SKM-1 treated with dmso at 0.1 percent for 144 hours (cell line): ENCODE measurements around the gene SUMF1.
A peak's percentile ranks its signal among the peaks of the same experiment; 100 is the strongest.
"Not testable (repeated sequence)": the region's sequence is repeated elsewhere in the genome, so short reads cannot be mapped to it uniquely, and the experiment has no call there.

Experiments
- DNase-seq: peaks from one replicate; lab custom pipeline; 2025; ENCODE audit not compliant: unreplicated experiment; lab: John Stamatoyannopoulos, UW

The SUMF1 gene

DNA sequence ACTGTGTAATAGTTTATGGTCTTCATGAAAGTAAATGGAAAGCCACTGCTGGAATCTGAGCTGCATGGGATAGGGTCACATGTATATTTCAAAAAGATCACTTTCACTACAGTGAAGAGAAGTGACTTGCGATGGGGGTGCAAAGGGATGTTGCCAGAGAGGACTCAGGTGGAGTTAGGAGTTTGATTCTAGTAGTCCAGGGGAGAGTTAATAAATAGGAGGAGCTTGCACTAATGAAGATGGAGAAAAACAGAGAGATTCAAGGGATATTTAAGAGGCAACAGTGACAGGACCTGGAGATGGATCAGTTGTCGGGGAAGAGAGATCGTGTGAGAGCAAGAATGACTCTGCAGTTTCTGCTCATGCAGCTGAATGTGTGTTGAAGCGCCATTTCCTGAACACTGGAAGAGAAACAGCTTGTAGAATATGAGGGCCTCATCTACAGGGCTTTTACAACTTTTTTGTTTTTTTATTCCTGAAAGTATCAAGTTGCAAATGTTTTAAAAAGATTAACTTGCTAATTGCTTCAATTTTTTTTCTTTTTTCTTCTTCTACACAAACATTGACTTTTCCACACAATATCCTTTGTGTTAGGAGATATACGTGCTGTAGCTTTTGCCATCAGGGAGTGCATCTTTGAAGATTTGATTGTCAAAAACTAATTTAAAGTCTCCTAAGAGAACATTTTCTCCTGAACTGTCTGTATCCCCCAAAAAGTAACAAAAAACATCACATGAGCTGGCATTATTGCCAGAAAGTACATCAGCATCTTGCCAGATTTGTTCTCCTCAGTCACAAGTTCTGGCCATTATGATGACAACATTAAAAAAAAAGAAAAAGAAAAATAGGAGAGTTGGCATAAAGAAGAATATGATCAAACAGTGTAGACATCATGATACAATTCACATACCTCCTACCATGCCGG is 126.4 kb downstream of the SUMF1 start:
- DNase-seq = no peak

DNA sequence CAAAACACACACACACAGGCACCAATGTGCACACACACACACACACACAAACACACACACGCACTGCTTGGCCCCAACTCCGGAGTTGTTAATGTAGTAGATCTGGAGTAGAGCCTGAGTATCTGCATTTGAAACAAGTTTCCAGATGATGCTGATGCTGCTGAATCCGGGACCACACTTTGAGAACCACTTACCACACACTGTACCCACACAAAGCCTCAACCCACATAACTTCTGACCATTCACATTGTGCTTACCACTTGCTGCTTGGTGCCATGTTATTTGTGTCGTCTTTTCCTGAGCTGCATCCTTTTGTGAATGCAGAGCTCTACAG is 127.0 kb downstream of the SUMF1 start:
- DNase-seq = no peak

DNA sequence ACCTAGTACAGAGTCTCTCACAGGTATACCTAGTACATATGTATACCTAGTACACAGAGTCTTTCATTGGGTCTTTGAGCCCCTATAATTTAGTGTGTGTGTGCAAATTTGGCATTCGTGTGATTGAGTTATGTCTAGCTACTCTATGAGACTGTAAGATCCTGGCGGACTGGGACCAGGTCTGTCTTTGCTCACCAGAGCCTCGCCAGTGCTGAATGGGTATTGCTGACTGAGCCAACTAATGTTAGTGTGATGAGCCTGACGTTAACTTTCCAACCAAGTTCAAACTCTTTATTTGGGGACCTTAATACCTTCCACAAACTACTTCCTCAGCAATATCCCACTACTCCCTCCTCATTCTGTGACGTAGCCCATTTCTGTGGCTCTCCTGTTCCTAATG is 128.3 kb downstream of the SUMF1 start:
- DNase-seq = no peak

DNA sequence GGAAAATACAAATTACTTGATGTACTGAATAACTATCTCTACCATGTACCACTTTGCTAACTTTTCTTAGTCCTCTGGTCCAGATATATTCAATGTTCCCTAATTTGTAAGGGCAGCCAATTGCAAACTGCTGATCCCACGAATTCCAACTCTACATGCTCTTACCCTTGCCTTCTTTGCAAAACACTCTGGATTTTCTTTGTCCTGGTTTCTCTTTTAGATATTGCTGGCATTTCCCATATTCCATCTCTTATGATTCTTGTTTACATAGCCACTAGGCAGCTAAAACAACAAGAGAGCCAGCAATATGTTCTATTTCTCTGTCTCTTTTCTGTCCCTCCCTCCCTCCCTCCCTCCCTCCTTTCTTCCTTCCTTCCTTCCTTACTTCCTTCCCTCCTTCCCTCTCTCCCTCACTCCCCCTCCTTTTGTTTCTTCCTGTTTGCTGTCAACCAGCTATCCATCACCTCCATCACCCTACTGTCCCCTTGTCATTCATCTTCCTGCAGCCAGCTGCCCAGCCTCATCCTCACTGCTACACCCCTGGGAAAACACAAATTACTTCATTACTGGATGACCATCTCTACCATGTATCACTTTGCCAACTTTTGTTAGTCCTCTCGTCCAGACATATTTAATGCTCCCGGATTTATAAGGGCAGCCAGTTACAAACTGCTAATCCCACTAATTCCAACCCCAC is 130.1 kb downstream of the SUMF1 start:
- DNase-seq = no peak

DNA sequence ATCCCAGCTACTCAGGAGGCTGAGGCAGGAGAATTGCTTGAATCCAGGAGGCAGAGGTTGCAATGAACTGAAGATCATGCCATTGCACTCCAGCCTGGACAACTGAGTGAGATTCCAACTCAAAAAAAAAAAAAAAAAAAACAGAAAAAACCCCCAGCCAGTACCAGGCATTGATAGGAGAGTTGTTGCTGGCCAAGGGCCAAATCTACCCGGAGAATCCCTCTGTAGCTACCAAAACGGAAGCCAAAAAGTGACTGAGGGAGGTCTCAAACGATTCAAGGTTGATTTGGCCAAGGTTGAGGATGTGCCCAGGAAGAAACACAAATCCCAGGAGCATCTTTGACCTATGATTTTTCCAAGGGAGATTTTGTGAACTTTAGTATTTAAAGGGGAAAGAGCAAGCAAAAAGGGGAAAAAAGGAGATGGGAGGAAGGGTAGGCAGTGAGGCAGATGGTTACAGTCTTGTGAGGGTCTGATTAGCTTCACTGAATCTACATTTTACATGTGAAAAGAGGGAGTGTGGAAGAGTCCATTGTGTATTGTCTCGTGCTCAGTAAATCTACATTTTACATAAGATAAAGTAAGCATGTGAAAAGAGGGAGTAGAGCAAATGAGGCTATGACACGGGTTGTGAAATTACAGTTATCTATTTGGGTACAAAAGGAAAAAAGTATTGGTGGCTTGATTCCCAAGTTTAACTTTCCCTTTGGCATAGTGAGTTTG is 131.1 kb downstream of the SUMF1 start:
- no peak for DNase-seq

DNA sequence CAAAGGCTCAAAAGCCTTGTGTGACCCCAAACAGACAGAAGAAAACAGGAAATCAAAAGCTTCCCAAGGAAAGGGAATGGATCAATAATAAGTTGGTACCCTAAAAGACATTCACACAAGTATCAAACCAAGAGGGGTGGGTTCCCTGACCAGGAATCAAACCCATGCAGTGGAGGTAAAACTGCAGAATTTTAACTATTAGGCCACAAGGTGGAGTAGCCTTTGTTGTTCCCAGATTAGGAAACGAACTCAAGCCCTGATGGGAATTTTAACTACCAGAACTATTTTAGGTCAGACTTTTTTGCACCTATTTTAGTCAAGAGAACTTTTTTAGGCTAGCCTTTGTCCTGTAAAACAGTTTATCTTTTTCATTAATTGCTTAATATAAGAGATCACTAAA is 132.5 kb downstream of the SUMF1 start:
- DNase-seq = no peak

DNA sequence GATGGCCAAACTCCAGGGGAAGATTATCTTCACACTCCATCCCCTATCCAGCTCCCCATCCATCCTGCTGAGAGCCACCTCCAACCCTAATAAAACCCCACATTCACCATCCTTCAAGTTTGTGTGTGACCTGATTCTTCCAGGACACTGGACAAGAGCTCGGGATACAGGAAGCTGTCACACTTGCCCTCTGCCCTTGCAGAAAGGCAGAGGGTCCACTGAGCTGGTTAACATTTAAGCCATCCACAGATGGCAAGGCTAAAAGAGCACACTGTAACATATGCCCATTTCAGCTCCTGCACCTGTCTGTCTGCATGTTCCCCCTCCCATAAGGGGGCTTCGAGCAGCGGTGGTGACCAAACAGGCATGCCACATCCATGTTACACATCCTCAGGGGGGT is 134.1 kb downstream of the SUMF1 start:
- no peak for DNase-seq

DNA sequence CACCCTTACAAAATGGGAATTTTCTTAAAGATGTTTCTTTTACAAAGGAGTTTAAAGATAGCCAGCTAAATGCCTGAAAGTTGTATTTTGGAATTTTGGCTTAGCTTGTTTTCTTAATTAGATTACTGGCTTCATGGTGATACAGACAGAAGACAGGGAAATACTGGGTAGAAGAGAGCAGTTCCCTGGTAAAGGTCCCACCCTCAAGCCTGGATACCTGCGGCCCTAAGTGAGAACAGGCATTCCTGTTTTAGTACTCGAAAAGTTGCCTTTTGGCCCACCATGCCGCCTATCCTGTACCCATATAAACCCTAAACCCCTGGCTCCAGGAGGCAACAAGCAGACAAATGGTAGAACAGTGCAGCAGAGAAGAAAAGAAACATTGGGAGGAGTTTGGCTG is 134.5 kb downstream of the SUMF1 start:
- DNase-seq = no peak

DNA sequence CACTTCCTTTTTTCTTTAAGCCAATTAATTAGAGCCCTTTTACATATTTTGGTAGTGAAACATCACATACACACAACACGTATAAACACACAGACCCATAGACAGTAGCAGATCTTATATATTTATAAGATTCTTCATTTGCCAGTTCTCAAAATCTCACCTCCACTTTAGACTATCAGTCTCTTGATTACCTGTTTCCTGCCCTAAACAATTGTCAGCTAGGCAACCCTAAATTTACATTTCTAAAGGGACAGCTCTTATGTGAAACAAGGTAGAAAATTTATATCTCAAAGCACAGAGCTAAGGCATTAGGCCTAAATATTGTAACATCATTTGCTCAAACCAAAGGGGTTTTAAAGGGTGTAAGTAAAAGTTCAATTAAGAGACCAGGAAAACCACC is 135.0 kb downstream of the SUMF1 start:
- no peak for DNase-seq

DNA sequence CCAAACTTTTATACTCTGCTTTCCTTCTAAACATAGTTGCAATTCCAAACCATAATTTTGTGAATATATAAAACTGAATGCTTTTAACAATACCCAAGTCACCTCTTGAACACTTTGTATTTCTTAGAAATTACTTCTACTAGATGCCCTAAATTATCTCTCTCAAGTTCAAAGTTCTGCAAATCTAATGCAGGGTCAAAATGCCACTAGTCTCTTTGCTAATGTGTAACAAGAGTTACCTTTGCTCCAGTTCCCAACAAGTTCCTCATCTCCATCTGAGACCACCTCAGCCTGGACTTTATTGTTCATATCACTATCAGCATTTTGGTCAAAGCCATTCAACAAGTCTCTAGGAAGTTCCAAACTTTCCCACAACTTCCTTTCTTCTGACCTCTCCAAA is 137.3 kb downstream of the SUMF1 start:
- not testable (repeated sequence) for DNase-seq

DNA sequence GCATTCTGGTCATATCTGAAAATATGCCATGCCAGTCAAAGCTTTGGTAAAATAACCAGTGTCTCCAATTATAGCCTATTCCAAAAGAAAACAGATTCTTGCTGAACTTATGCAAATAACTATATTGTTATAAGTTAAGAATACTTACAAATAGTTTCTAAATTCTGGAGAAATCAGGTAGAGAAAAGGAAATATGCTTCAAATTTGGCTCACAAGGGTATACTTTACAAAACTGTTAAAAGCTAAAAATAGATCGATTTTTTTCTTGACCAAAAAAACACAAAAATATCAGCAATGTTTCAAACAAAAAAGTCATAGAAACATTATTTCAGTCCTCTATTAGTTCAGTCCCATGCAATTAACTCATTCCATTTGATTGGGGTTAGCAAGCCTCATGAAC is 140.2 kb downstream of the SUMF1 start:
- DNase-seq = no peak

DNA sequence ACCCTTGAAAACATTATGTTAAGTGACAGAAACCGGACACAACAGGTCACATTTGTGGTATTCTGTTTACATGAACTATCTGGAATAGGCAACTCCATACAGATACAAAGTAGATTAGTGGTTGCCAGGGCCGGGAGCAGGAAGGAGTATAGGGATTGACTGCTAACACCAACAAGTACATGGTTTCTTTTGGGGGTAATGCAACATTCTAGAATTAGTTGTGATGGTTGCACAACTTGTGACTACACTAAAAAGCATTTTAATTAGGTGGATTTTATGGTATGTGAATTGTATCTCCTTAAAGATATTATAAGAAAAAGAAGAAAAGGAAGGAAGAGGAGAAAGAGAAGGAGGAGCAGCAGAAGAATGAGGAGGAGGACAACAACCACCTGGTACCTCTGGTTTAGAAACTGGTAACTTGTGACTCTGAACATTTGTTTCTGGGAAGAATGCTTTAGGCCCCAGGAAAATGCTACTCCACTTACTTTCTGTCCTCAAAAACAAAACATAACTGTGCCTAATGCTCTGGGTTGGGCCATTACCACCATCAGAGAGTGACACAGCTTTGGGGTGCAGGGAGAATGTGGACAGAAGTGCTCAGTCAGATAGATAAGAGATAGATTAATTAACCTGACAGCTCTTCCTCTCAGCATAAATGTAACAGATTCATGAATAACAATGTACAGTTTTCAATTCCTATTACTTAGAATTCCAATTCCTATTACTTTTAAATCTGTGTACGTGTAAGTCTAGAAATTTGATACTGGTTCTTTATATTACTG is 143.6 kb downstream of the SUMF1 start:
- DNase-seq = no peak

DNA sequence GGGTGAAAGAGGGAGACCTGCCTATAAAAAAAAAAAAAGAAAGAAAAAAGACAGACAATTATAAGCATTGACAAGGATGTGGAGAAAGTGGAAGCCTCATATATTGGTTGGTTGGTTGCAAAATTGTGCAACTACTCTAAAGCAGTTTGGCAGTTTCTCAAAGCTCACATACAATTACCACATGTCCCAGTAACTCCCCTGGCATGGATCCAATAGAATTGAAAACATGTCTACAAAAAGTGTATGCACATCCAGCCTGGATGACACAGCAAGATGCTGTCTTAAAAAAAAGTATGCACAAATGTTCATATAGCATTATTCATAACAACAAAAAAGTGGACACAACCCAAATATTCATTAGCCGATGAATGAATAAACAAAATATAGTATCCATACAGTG is 144.4 kb downstream of the SUMF1 start:
- peak; percentile 79 for DNase-seq

DNA sequence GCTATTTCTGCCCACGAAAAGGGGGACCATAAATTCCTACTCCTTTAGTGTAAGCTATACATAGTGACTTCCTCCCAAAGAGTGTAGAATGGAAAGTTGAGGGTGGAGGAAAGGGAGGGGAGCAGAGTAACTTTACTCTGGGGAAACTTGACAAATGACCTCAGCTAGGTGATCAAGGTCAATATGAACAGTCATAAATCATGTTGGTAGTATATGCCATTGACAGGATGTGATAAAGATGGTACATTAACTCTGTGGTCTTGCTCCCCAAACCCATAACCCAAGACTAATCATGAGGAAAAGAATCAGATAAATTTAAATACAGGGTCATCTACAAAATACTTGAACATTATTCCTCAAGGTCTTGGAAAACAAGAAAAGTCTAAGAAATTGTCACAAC is 145.3 kb downstream of the SUMF1 start:
- DNase-seq = no peak

DNA sequence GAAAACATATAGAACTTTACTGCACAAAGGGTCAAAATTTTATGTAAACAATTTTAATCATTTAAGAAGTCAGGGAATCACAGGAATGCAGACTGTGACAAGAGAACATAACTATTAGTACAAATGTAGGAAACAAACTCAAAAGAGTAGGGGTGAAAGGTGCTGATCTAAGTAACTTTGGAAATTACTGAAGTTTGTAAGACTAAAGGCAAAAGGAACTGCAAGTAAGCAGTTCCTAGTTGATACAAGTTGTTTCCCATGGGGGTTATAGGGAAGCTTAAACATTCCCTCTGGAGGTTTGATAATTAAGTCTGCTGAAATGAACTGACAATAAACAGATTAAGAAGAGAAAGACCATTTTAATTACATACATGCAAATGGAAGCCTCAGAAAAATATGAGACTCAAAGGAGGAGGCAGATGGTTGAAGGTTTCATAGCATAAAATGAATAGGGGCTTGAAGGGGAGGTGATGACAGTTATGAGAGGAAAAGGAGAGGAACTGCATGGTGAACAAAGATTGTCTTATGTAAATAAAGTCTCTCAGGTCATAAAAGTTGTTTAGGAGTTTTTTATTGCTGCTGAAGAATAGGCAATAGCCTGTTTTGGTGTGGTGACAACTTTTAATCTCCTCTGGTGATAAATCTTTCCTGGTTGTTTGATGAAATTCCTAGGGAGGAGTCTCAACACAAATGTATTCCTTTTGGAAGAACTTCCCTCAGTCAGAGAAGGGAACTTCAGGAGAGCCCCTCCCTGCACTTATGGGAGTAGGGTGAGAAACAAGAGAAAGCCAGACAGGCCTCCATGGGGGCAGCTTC is 146.8 kb downstream of the SUMF1 start:
- no peak for DNase-seq

DNA sequence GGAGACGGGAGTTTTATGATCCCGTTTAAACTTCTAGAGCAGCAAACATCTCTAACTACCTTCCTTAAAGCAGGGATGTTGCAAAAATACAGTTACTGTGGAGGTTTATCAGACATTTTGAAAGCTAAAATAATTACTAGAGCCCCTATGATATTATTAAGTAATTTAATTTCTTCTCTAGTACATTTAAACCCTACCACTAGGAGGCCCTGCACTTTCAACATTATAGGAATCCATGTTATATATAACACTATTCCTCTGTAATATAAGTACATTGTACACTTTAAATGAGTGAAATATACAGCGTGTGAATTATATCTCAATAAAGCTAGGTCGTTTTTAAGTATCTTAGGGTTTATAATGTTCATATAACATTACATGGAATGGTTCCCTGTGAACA is 152.4 kb downstream of the SUMF1 start:
- no peak for DNase-seq

DNA sequence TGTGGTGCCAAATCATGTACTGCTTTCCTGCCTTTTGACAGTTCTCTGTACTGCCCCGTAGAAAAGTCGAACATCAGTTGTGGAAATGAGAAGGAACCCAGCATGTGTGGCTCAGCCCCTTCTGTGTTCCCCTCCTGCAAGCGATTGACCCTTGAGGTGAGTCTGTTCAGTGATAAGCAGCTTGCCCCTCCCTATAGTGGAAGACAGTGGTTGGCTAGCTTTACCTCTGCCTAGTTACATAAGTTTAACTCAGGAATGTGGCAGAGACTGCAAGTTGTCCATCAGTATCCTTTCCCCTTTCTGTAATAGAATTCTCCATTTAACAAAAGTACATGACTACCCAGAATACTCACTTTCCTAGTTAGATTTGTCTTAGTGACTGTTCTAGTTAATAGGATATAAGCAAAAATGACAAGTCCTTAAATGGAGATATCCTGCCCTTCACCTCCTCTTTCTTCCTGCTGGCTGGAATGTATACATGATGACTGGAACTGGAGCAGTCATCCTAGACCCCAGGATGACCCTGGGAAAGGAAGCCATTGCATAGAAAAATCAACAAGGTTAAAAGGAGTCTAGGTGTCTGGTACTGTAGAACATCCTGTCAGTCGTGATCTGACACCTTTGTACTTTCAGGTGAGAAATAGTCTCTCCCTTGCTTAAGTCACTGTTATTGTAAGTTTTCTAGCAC is 153.3 kb downstream of the SUMF1 start:
- DNase-seq = no peak

DNA sequence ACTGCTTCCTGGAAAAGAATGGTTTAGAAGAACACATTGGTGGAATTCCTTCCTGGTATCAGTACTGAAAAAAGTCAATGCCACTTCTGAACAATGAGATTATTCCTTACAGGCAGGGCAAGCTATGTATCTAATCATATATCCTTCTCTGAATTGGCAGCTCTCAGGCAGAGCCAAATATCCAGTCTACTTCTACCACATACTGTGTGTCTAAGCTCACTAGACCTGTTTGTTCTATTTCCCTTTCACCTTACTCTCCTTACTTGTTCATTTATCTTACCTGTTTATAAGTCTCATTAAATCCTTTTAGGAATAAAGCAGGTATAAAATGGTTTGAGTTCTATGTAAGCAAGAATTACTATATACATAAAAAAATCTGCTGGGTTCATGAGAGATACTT is 155.6 kb downstream of the SUMF1 start:
- DNase-seq = no peak
